HAP-1 (cell line): ENCODE data around the gene ISG20L2.

Source experiments
- DNase-seq, 2 experiments: peaks; one replicate each; pipeline ENCODE4 v3.0.0-alpha.2; 2016 to 2020; ENCODE audit warnings: low spot score in 2 of 2
- H3K27me3 ChIP-seq: fragments of 250-450 bp; sonication (Bioruptor Pico); 2 replicates; pipeline ENCODE4 v1.5.1; 2020; ENCODE audit warnings: low read depth, mild to moderate bottlenecking, moderate library complexity
- H3K36me3 ChIP-seq: fragments of 250-450 bp; sonication (Bioruptor Pico); replicated peaks from 2 replicates; pipeline ENCODE4 v1.5.1; 2020; ENCODE audit warnings: mild to moderate bottlenecking
- H3K4me1 ChIP-seq: fragments of 250-450 bp; sonication (Bioruptor Pico); 2 replicates; pipeline ENCODE4 v1.5.1; 2020; ENCODE audit warnings: mild to moderate bottlenecking
- H3K4me3 ChIP-seq: fragments of 250-450 bp; sonication (Bioruptor Pico); 2 replicates; pipeline ENCODE4 v1.5.1; 2020; ENCODE audit warnings: mild to moderate bottlenecking, moderate library complexity
- H3K9me3 ChIP-seq: fragments of 250-450 bp; sonication (Bioruptor Pico); 2 replicates; pipeline ENCODE4 v1.5.1; 2020; ENCODE audit warnings: mild to moderate bottlenecking, moderate library complexity
- in situ Hi-C: fragments of 300-500 bp; cut with MboI; formaldehyde crosslinking; loops from 3 replicates; pipeline ENCODE4 v1.14.3; 2020; ENCODE audit warnings: low sequenced_read_pairs, inconsistent platforms, mixed read lengths

Gene ISG20L2

GRCh38 chr1:156676114-156676819 lies 52.3 kb downstream of the ISG20L2 start:
- in situ Hi-C loops, result no loop called here

GRCh38 chr1:156675210-156676113 lies 53.1 kb downstream of the ISG20L2 start:
- no peaks in the 10 kb centered on the region for H3K9me3 ChIP-seq
- peaks cover 22% of the 10 kb centered on the region for H3K36me3 ChIP-seq
- DNase-seq, result peak in 1 of 2 experiments; percentile 65
- peaks cover 18% of the 10 kb centered on the region for H3K27me3 ChIP-seq
- peaks cover 42% of the 10 kb centered on the region for H3K4me1 ChIP-seq
- in situ Hi-C loops, result no loop called here
- peak overlapping the region; percentile 24 for H3K4me3 ChIP-seq

More at GRCh38 chr1:156676114-156676819, 52.3 kb downstream of the ISG20L2 start:
- Histone ChIP-seq H3K4me1 (peaks cover 42% of the 10 kb centered on the region), H3K9me3 (no peaks in the 10 kb centered on the region), H3K27me3 (peaks cover 21% of the 10 kb centered on the region), H3K36me3 (peaks cover 22% of the 10 kb centered on the region), H3K4me3 (peak overlapping the region; percentile 24)
- no peak for DNase-seq

GRCh38 chr1:156673387-156674121 lies 55.0 kb downstream of the ISG20L2 start:
- no peak overlapping the region; the same call in 1 of the 2 replicates for H3K4me3 ChIP-seq
- H3K9me3 ChIP-seq, result no peaks in the 10 kb centered on the region
- peak; percentile 96 to 97 for DNase-seq
- in situ Hi-C loops, result no loop called here
- peaks cover 22% of the 10 kb centered on the region for H3K36me3 ChIP-seq
- peaks cover 42% of the 10 kb centered on the region for H3K4me1 ChIP-seq
- H3K27me3 ChIP-seq, result peaks cover 2% of the 10 kb centered on the region; the same call in 1 of the 2 replicates
